SJSA1 (cell line): Measurements from ENCODE around the gene RGS6. TPM values are rescaled to one million over a fixed set of nuclear protein-coding genes. Genes with fewer than 3 reads are reported as not detected.
A peak's percentile ranks its signal among the peaks of the same experiment; 100 is the strongest.
"Not testable (repeated sequence)": the region's sequence is repeated elsewhere in the genome, so short reads cannot be mapped to it uniquely, and the experiment has no call there.

ENCODE experiments used
- DNase-seq, 2 experiments: peaks; one replicate each; pipeline ENCODE4 v3.0.0-alpha.2; 2015 to 2020; ENCODE audit warnings: low spot score in 2 of 2, low read depth in 1 of 2
- H3K27ac ChIP-seq: fragments of 250-450 bp; sonication (Bioruptor Pico); 2 replicates; pipeline ENCODE4 v1.5.1; 2020; ENCODE audit warnings: mild to moderate bottlenecking, moderate library complexity
- H3K27me3 ChIP-seq: fragments of 250-450 bp; sonication (Bioruptor Pico); replicated peaks from 2 replicates; pipeline ENCODE4 v1.5.1; 2020; ENCODE audit warnings: mild to moderate bottlenecking, moderate library complexity
- H3K36me3 ChIP-seq: fragments of 250-450 bp; sonication (Bioruptor Pico); 2 replicates; pipeline ENCODE4 v1.5.1; 2020; ENCODE audit warnings: mild to moderate bottlenecking
- H3K4me1 ChIP-seq: fragments of 250-450 bp; sonication (Bioruptor Pico); replicated peaks from 2 replicates; pipeline ENCODE4 v1.6.1; 2021; ENCODE audit warnings: mild to moderate bottlenecking
- H3K4me3 ChIP-seq: fragments of 250-450 bp; sonication (Bioruptor Pico); 2 replicates; pipeline ENCODE4 v1.5.1; 2020; ENCODE audit warnings: mild to moderate bottlenecking
- H3K9me3 ChIP-seq: fragments of 250-450 bp; sonication (Bioruptor Pico); replicated peaks from 2 replicates; pipeline ENCODE4 v1.5.1; 2020; ENCODE audit warnings: mild to moderate bottlenecking
- total RNA-seq: library from RNA; depleted of rRNA; stranded (reverse); fragments of >200 nt; shearing (Covaris generic); gene quantifications from 2 replicates; pipeline ENCODE4 v1.2.3, GENCODE V29; 2014; rRNA removed

RGS6 gene
- not detected in 2 replicates for total RNA-seq

- H3K27ac ChIP-seq = no peak within 1 kb of the TSS
- H3K4me3 ChIP-seq = no peak within 1 kb of the TSS
- H3K9me3 ChIP-seq = no peaks in the 10 kb centered on the region
- peak in 1 of 2 experiments; percentile 1 for DNase-seq
- peaks cover 39% of the 10 kb centered on the region for H3K27me3 ChIP-seq
- H3K36me3 ChIP-seq = no peaks in the 10 kb centered on the region
- peaks cover 9% of the 10 kb centered on the region for H3K4me1 ChIP-seq
Measured at GRCh38 chr14:71932229-71932981, at the start of gene RGS6. TSS of gene RGS6 (plus strand) at chr14:71932429.

GRCh38 chr14:71883094-71883493 lies 49.1 kb upstream of the RGS6 start:
- DNase-seq = no peak
- Histone ChIP-seq H3K4me1 (no peaks in the 10 kb centered on the region), H3K27ac (no peak overlapping the region), H3K36me3 (no peaks in the 10 kb centered on the region), H3K4me3 (no peak overlapping the region), H3K27me3 (no peaks in the 10 kb centered on the region), H3K9me3 (no peaks in the 10 kb centered on the region)

- Histone ChIP-seq H3K4me1 (no peaks in the 10 kb centered on the region), H3K27me3 (no peaks in the 10 kb centered on the region), H3K9me3 (no peaks in the 10 kb centered on the region), H3K36me3 (no peaks in the 10 kb centered on the region), H3K27ac (no peak overlapping the region), H3K4me3 (no peak overlapping the region)
- DNase-seq = no peak
Measured at GRCh38 chr14:71885301-71885700, 46.9 kb upstream of the RGS6 start.

- H3K4me1 ChIP-seq, H3K27ac ChIP-seq, DNase-seq, H3K36me3 ChIP-seq, H3K4me3 ChIP-seq, H3K9me3 ChIP-seq, H3K27me3 ChIP-seq: not testable (repeated sequence)
Measured at GRCh38 chr14:71887802-71888201, 44.4 kb upstream of the RGS6 start.

- H3K4me3 ChIP-seq = no peak overlapping the region
- H3K27ac ChIP-seq = no peak overlapping the region
- no peaks in the 10 kb centered on the region for H3K4me1 ChIP-seq
- no peaks in the 10 kb centered on the region for H3K9me3 ChIP-seq
- H3K27me3 ChIP-seq = no peaks in the 10 kb centered on the region
- no peaks in the 10 kb centered on the region for H3K36me3 ChIP-seq
- DNase-seq = no peak
Measured at GRCh38 chr14:71890541-71890940, 41.7 kb upstream of the RGS6 start.

- DNase-seq = no peak
- H3K9me3 ChIP-seq = no peaks in the 10 kb centered on the region
- no peaks in the 10 kb centered on the region for H3K27me3 ChIP-seq
- no peak overlapping the region for H3K27ac ChIP-seq
- H3K36me3 ChIP-seq = no peaks in the 10 kb centered on the region
- no peak overlapping the region for H3K4me3 ChIP-seq
- no peaks in the 10 kb centered on the region for H3K4me1 ChIP-seq
Measured at GRCh38 chr14:71891185-71891584, 41.0 kb upstream of the RGS6 start.

- no peak overlapping the region for H3K27ac ChIP-seq
- DNase-seq = no peak
- no peaks in the 10 kb centered on the region for H3K9me3 ChIP-seq
- no peaks in the 10 kb centered on the region for H3K36me3 ChIP-seq
- no peak overlapping the region for H3K4me3 ChIP-seq
- no peaks in the 10 kb centered on the region for H3K27me3 ChIP-seq
- H3K4me1 ChIP-seq = no peaks in the 10 kb centered on the region
Measured at GRCh38 chr14:71891970-71892369, 40.3 kb upstream of the RGS6 start.

- Histone ChIP-seq H3K36me3 (no peaks in the 10 kb centered on the region), H3K27ac (no peak overlapping the region), H3K27me3 (no peaks in the 10 kb centered on the region; the same call in 1 of the 2 replicates), H3K9me3 (no peaks in the 10 kb centered on the region), H3K4me1 (no peaks in the 10 kb centered on the region), H3K4me3 (no peak overlapping the region)
- DNase-seq = no peak
Measured at GRCh38 chr14:71905031-71905430, 27.2 kb upstream of the RGS6 start.

GRCh38 chr14:71905860-71906259 lies 26.4 kb upstream of the RGS6 start:
- Histone ChIP-seq H3K36me3 (no peaks in the 10 kb centered on the region), H3K9me3 (no peaks in the 10 kb centered on the region), H3K4me1 (no peaks in the 10 kb centered on the region), H3K27ac (no peak overlapping the region), H3K4me3 (no peak overlapping the region), H3K27me3 (no peaks in the 10 kb centered on the region; the same call in 1 of the 2 replicates)
- DNase-seq = no peak

GRCh38 chr14:71907793-71908515 lies 24.3 kb upstream of the RGS6 start:
- no peaks in the 10 kb centered on the region; the same call in none of the 2 replicates for H3K27me3 ChIP-seq
- no peak overlapping the region for H3K27ac ChIP-seq
- no peaks in the 10 kb centered on the region for H3K36me3 ChIP-seq
- H3K9me3 ChIP-seq = no peaks in the 10 kb centered on the region
- no peaks in the 10 kb centered on the region for H3K4me1 ChIP-seq
- no peak overlapping the region for H3K4me3 ChIP-seq
- DNase-seq = no peak

- H3K4me3 ChIP-seq = no peak overlapping the region
- no peaks in the 10 kb centered on the region for H3K4me1 ChIP-seq
- no peaks in the 10 kb centered on the region; the same call in 1 of the 2 replicates for H3K27me3 ChIP-seq
- no peaks in the 10 kb centered on the region for H3K9me3 ChIP-seq
- no peaks in the 10 kb centered on the region for H3K36me3 ChIP-seq
- no peak for DNase-seq
- no peak overlapping the region for H3K27ac ChIP-seq
Measured at GRCh38 chr14:71911669-71912068, 20.6 kb upstream of the RGS6 start.

GRCh38 chr14:71913342-71913741 lies 18.9 kb upstream of the RGS6 start:
- no peaks in the 10 kb centered on the region; the same call in 1 of the 2 replicates for H3K27me3 ChIP-seq
- no peak for DNase-seq
- no peak overlapping the region for H3K4me3 ChIP-seq
- H3K27ac ChIP-seq = no peak overlapping the region
- H3K4me1 ChIP-seq = no peaks in the 10 kb centered on the region
- no peaks in the 10 kb centered on the region for H3K36me3 ChIP-seq
- H3K9me3 ChIP-seq = no peaks in the 10 kb centered on the region

- H3K27me3 ChIP-seq = no peaks in the 10 kb centered on the region
- H3K27ac ChIP-seq = no peak overlapping the region
- DNase-seq = peak in 1 of 2 experiments; percentile 8
- no peaks in the 10 kb centered on the region for H3K36me3 ChIP-seq
- no peaks in the 10 kb centered on the region for H3K4me1 ChIP-seq
- no peaks in the 10 kb centered on the region for H3K9me3 ChIP-seq
- H3K4me3 ChIP-seq = no peak overlapping the region
Measured at GRCh38 chr14:71918955-71919354, 13.3 kb upstream of the RGS6 start.

GRCh38 chr14:71923513-71923912 lies 8.7 kb upstream of the RGS6 start:
- Histone ChIP-seq H3K27me3 (no peaks in the 10 kb centered on the region), H3K27ac (no peak overlapping the region), H3K4me3 (no peak overlapping the region), H3K4me1 (no peaks in the 10 kb centered on the region), H3K9me3 (no peaks in the 10 kb centered on the region), H3K36me3 (no peaks in the 10 kb centered on the region)
- no peak for DNase-seq
